Aorta (tissue), 5 donors: ENCODE results near the gene MRPS2. TPM values are rescaled to one million over a fixed set of nuclear protein-coding genes. Genes with fewer than 3 reads are reported as not detected.

Experiments used
- ATAC-seq: fragments of 200-7000 bp; cut with Tn5 transposase; one replicate; pipeline ENCODE4 v1.9.1; 2022; ENCODE audit warnings: moderate library complexity; ENCODE audit not compliant: low FRiP score
- DNase-seq, 2 donors: peaks; one replicate each; pipeline ENCODE4 v3.0.0-alpha.2; 2020
- H3K27ac ChIP-seq, 2 donors: one replicate each; pipeline ENCODE4 v1.5.1; 2013; ENCODE audit warnings: low read length in 2 of 2, mild to moderate bottlenecking in 2 of 2, moderate library complexity in 2 of 2, control low read depth in 1 of 2, inconsistent platforms in 1 of 2, low read depth in 1 of 2
- H3K27me3 ChIP-seq, 2 donors: one replicate each; pipeline ENCODE4 v1.6.1; 2013; ENCODE audit warnings: control low read depth in 1 of 2, low read length in 1 of 2, mild to moderate bottlenecking in 1 of 2, moderate library complexity in 1 of 2; ENCODE audit not compliant: insufficient read depth in 2 of 2, control insufficient read depth in 1 of 2
- H3K36me3 ChIP-seq, 2 donors: one replicate each; pipeline ENCODE4 v1.6.1; 2013; ENCODE audit warnings: control low read depth in 1 of 2, low read length in 1 of 2, mild to moderate bottlenecking in 1 of 2; ENCODE audit not compliant: insufficient read depth in 2 of 2, control insufficient read depth in 1 of 2
- H3K4me1 ChIP-seq, 2 donors: one replicate each; pipeline ENCODE4 v1.6.1; 2013; ENCODE audit warnings: low read length in 2 of 2, control low read depth in 1 of 2, mild to moderate bottlenecking in 1 of 2, moderate library complexity in 1 of 2; ENCODE audit not compliant: insufficient read depth in 2 of 2, control insufficient read depth in 1 of 2
- H3K4me3 ChIP-seq, 2 donors: one replicate each; pipeline ENCODE4 v1.5.1; 2013; ENCODE audit warnings: low read length in 2 of 2, control low read depth in 1 of 2, mild to moderate bottlenecking in 1 of 2
- H3K9me3 ChIP-seq: one replicate; pipeline ENCODE4 v1.6.1; 2013; ENCODE audit warnings: mild to moderate bottlenecking, low read length; ENCODE audit not compliant: control insufficient read depth
- WGBS, 2 donors: extraction: QIAGEN DNeasy Blood & Tissue Kit; methylation state at CpG; one replicate each; pipeline ENCODE4 v1.1.7; 2013; 5-methylcytosine and 5-hydroxymethylcytosine counted together
- intact Hi-C, 2 donors: fragments of 100-400 bp; cut with DNase I; formaldehyde crosslinking; loops; one replicate each; pipeline versions ENCODE4 v1.14.2 to v1.15.0; 2022
- polyA plus RNA-seq, 2 donors: library from polyadenylated mRNA; stranded (reverse); fragments of 200-250 nt; gene quantifications; one replicate each; pipeline ENCODE4 v1.2.3, GENCODE V29; 2013
- total RNA-seq, 2 donors: library from RNA; stranded (reverse); fragmentation: NEBNext Ultra II Directional; extraction: Animal tissue kit (Norgen Biotek cat#: 25700); gene quantifications; one replicate each; pipeline ENCODE4 v1.2.1, GENCODE V29; 2021
- donor health status: healthy with polysubstance abuse.
- donor health status: Bipolar disorder and iron deficiency.
- donor health status: DM: no; HTN: no; CAD: no.
- donor health status: DM: no; HTN: no; CAD: no.
- donor health status: DM: yes; HTN: yes; CAD: no.

Gene MRPS2
- total and polyA plus RNA-seq, 4 donors, result 15.5 to 30.5 (median 18.3) TPM

GRCh38 chr9:135491764-135492163 lies 8.7 kb upstream of the MRPS2 start:
- intact Hi-C loops, result no loop called here

DNA sequence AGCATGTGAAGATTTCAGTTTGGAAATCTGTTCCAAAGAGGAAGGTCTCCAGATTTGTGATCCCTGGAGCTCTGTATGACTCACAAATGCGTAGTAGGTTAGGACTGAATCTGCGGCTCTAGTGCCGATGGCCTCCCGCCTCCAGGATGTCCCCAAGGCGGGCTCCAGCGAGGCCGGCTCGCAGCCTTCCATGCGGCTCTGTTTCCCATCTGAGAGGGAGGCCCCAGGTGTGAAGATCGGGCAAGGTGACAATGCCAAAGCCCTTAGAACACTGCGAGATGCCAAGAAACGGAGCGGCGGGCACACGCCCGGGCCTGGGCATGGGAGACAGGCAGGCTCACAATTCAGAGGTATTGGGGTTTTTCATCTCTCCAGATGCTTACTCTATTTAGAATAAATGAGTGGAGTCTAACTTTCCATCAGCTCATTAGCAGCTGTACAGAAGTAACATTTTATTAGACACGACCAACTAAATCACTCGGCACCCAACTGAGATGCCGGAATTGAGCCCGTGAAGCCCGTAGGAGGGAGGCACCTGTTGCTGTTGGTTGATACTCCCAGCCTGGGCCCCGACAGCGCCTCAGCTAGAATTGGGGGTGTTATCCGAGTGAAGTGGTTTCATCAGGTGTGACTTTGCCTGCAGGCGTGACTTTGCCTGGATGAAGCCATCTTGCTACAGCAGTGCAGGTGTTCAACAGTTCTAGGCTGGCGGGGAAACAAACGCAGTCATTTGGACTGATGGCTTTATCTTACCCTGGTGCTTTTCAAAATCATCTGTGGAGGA lies 7.4 kb upstream of the MRPS2 start:
- intact Hi-C loops, result no loop called here
- ATAC-seq (no peak), DNase-seq (peak; percentile 24 to 60)
- no peak overlapping the region for H3K27ac ChIP-seq
- H3K4me3 ChIP-seq, result no peak overlapping the region
- no peaks in the 10 kb centered on the region for H3K9me3 ChIP-seq
- no peaks in the 10 kb centered on the region for H3K36me3 ChIP-seq
- no peaks in the 10 kb centered on the region for H3K4me1 ChIP-seq
- 91 to 94% methylated on average over 27 of the region's 27 CpGs for WGBS, 2 donors
- H3K27me3 ChIP-seq, result no peaks in the 10 kb centered on the region

More at GRCh38 chr9:135491764-135492163, 8.7 kb upstream of the MRPS2 start:
- ATAC-seq, result no peak
- 82 to 85% methylated on average over 4 of the region's 4 CpGs for WGBS, 2 donors
- H3K27me3 ChIP-seq, result no peaks in the 10 kb centered on the region
- H3K27ac ChIP-seq, result no peak overlapping the region
- no peak overlapping the region for H3K4me3 ChIP-seq
- H3K36me3 ChIP-seq, result no peaks in the 10 kb centered on the region
- DNase-seq, result peak in 1 of 2 donors; percentile 13
- no peaks in the 10 kb centered on the region for H3K9me3 ChIP-seq
- H3K4me1 ChIP-seq, result no peaks in the 10 kb centered on the region

- WGBS, 2 donors, result 71% methylated on average over 30 of the region's 30 CpGs
- peak; percentile 21 to 59 for DNase-seq
- Histone ChIP-seq H3K4me3 (no peak overlapping the region), H3K36me3 (no peaks in the 10 kb centered on the region), H3K4me1 (no peaks in the 10 kb centered on the region), H3K27ac (no peak overlapping the region), H3K27me3 (no peaks in the 10 kb centered on the region), H3K9me3 (no peaks in the 10 kb centered on the region)
- ATAC-seq, result no peak
- intact Hi-C loops, result no loop called here
Observed at GRCh38 chr9:135494791-135495559, 5.5 kb upstream of the MRPS2 start.

DNA sequence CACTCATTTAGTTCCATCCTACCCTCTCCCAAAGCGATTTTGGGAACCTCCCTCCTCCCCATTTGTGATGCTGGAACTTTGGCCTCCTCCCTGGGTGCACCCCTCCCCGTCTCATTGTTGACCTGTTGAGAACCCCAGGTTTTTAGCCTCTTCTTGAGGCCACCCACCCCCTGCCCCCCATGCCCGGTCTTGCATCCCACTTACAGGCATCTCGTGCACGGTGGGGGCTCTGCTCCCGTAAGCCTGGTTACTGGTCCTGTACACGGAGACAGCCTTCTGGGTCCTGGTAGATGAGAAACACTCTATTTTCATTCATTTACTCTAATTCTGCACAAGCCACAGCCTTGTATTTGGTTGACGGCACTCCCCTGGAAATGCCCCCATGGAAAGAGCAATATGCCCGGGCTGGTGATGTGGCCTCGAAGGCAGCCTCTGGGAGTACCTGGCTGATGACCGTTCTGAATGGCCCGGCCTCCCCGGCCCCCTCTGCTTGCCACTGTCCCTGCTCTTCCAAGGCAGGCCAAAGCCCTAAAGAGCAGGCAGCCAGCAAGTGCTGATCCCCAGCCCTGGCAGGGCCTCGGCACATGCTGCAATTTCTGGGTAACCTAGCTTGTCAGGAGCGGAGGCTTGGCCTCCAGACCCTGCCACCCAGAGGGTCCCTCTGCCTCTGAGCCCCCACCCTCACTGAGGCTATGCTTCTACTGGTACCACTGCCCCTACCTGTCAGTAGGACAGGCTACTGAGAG lies 1.9 kb upstream of the MRPS2 start:
- Histone ChIP-seq H3K27me3 (no peaks in the 10 kb centered on the region), H3K36me3 (no peaks in the 10 kb centered on the region), H3K27ac (no peak overlapping the region), H3K9me3 (no peaks in the 10 kb centered on the region), H3K4me1 (no peaks in the 10 kb centered on the region), H3K4me3 (no peak overlapping the region)
- WGBS, 2 donors, result 80 to 82% methylated on average over 15 of the region's 15 CpGs
- peak in 1 of 2 donors; percentile 57 for DNase-seq
- ATAC-seq, result no peak
- intact Hi-C loops, result loop anchor here in 1 of 2 donors (2.0 kb wide), 1 partner anchor 18 kb away; no protein-coding TSS in a partner anchor

DNA sequence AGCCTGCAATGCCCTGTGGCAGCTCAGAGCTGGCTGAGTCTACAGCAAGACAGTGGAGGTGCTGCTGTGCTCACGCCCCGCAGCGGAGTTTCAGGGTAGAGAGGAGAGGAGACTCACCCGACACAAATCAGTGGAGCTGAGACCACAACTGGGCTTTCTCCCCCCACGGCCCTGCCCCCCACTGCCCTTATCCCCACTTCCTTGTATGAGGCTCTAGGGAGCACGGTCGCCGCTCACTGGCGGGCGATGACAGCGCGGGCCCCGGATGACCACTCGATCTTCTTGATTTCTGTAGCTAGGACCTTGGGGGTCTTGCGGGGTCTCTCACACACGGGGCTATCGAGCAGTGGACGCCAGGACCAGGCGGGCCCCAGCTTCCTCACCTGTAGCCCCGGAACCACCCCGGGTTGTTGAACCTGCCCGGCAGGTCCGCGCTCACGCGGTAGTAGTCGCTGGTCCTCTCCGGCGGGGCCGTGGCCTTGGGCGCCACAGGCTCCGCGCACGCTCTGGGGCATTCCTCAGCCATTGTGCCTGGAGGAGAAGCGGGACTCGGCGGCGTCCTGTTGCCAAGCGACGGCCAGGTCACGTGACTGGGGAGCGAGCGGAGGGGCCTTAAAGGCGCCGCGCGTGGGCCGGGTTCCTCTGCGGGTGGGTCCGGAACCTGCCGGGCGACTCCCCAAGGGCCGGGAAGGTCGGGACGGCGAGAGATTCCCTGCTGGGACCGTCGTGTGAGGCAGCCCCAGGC lies 984 bp upstream of the MRPS2 start:
- 1% methylated on average over 57 to 58 of the region's 58 CpGs for WGBS, 2 donors
- peaks cover 0 to 5% of the 10 kb centered on the region in 2 donors for H3K36me3 ChIP-seq

DNA sequence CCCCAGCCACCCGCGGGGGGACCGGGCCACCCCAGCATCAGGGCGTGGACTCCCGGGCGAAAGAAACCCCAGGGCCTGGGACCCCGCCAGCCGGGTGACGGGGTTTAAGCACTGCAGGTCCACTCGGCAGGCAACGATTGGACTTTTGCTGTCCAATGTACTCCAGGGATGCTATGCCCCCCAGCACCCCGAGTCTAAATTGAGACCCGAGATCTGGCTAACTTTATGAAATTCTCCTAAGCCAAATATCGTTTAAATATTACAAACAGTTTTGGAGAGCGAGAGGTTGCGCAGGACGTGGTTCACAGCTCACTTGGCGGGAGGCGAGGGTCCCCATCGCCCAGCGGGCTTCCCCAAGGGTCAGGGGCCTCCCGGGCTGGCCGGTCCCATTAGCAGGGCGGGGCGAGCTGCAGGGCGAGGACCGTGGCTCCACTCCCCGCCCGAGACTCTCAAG lies 384 bp upstream of the MRPS2 start:
- intact Hi-C loops, result loop anchor here in 1 of 2 donors (5.0 kb wide), 1 partner anchor 1428 kb away; no protein-coding TSS in a partner anchor
- WGBS, 2 donors, result 0 to 1% methylated on average over 29 of the region's 29 CpGs
- Histone ChIP-seq H3K36me3 (peaks cover 0 to 5% of the 10 kb centered on the region in 2 donors), H3K4me3 (peak overlapping the region; percentile 65 to 74), H3K9me3 (no peaks in the 10 kb centered on the region), H3K27ac (no peak overlapping the region), H3K27me3 (no peaks in the 10 kb centered on the region), H3K4me1 (no peaks in the 10 kb centered on the region)
- DNase-seq (no peak), ATAC-seq (peak; percentile 58)

More for the DNA sequence above, 984 bp upstream of the MRPS2 start:
- H3K9me3 ChIP-seq, result no peaks in the 10 kb centered on the region
- H3K27ac ChIP-seq, result no peak overlapping the region
- no peaks in the 10 kb centered on the region for H3K4me1 ChIP-seq
- no peaks in the 10 kb centered on the region for H3K27me3 ChIP-seq
- ATAC-seq (peak; percentile 95), DNase-seq (peak; percentile 98 to 99)
- peak overlapping the region; percentile 65 to 74 for H3K4me3 ChIP-seq
- intact Hi-C loops, result loop anchor here in 1 of 2 donors (2.0 to 5.0 kb wide), 2 partner anchors 19 to 1427 kb away; no protein-coding TSS in a partner anchor

- WGBS, 2 donors, result 46 to 49% methylated on average over 34 to 38 of the region's 38 CpGs
- no peaks in the 10 kb centered on the region for H3K27me3 ChIP-seq
- peak overlapping the region; percentile 74 to 85 for H3K4me3 ChIP-seq
- no peaks in the 10 kb centered on the region for H3K4me1 ChIP-seq
- DNase-seq, result peak; percentile 45 to 65
- ATAC-seq, result no peak
- no peak overlapping the region for H3K27ac ChIP-seq
- intact Hi-C loops, result loop anchor here in 1 of 2 donors (5.0 kb wide), 1 partner anchor 1429 kb away; no protein-coding TSS in a partner anchor
- no peaks in the 10 kb centered on the region for H3K9me3 ChIP-seq
- peaks cover 0 to 5% of the 10 kb centered on the region in 2 donors for H3K36me3 ChIP-seq
Observed at GRCh38 chr9:135501261-135502167, 1.0 kb downstream of the MRPS2 start.
